ENCODE results near the gene IFNAR1.
"Not testable (repeated sequence)": the region's sequence is repeated elsewhere in the genome, so short reads cannot be mapped to it uniquely, and the experiment has no call there.

IFNAR1 gene

DNA sequence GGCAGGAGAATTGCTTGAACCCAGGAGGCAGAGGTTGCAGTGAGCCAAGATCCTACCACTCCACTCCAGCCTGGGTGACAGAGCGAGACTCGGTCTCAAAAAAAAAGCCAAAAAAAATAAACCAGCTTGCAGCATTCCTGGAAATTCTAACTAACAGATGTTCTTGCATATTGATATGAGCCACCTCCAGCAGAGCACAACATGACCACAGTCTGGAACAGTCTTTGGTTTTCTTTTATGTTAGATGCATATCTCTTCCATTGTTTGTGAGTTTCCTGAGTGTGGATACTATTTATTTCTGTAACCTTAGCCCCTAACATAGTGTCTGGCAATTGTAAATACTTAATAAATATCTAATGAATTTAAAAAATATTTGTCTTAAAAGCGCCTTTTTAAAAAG is 23.9 kb downstream of the IFNAR1 start:
- DNase-seq (ENCODE audit: low spot score) = no peak

DNA sequence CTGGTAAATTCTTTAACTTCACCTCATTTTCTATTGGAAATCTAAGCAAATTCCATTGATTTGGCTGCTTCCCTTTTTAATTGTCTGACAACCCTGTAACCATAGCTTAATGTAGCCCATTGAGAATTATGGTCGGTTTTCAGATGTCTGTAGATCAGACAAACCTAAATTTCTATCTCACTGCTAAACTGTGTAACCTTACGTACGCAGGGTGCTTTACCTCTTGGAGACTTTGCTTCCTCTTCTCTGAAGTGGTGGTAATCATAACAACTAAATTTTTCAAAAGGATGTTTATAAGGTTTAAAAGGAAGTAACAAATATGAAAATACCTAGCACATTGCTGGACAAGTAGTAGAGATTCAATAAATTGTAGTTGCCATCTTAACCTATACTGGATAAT is 25.9 kb downstream of the IFNAR1 start:
- DNase-seq (ENCODE audit: low spot score) = no peak

DNA sequence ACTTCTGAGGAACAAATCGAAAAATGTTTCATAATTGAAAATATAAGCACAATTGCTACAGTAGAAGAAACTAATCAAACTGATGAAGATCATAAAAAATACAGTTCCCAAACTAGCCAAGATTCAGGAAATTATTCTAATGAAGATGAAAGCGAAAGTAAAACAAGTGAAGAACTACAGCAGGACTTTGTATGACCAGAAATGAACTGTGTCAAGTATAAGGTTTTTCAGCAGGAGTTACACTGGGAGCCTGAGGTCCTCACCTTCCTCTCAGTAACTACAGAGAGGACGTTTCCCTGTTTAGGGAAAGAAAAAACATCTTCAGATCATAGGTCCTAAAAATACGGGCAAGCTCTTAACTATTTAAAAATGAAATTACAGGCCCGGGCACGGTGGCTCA is 30.6 kb downstream of the IFNAR1 start:
- no peak for DNase-seq (ENCODE audit: low spot score)

DNA sequence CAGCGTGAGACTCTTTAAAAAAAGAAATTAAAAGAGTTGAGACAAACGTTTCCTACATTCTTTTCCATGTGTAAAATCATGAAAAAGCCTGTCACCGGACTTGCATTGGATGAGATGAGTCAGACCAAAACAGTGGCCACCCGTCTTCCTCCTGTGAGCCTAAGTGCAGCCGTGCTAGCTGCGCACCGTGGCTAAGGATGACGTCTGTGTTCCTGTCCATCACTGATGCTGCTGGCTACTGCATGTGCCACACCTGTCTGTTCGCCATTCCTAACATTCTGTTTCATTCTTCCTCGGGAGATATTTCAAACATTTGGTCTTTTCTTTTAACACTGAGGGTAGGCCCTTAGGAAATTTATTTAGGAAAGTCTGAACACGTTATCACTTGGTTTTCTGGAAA is 31.2 kb downstream of the IFNAR1 start:
- no peak for DNase-seq (ENCODE audit: low spot score)

DNA sequence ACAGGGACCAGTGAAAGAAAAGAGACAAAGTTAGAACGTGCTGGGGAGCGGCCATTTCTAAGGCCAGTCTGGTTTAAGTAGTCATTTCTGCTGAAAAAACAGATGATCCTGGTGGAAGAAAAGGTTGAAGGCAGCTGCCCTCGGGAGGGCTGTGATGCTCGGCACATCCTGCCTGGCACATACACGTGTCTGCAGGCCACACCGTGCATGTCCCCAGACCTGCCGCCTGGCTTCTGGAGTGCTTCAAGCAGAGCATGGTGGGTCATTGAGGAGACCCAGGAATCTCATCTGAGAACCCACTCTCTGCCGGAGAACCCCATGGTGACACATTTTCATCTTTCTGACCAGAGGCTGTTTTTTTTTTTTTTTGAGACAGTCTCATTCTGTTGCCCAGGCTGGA is 32.4 kb downstream of the IFNAR1 start:
- DNase-seq (ENCODE audit: low spot score) = no peak

DNA sequence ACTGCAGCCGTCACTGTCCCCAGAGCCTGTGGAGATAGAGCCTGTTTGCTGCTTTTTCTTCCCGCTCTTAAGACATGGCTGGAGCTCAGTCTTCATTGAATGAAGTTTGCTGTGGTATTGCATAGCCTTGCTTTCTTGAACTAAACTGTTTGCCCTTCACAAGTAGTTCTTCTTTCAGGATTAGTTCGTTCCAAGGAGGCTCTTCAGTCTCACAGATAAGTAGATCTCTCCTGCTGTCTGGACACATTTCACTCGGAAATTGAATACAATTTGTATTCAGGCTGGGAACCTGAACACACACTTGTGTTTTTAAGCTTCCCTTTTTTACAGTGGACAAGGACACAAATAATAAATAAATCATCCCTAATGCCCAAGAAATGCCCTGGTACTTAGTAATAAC is 34.7 kb downstream of the IFNAR1 start:
- DNase-seq (ENCODE audit: low spot score) = no peak

DNA sequence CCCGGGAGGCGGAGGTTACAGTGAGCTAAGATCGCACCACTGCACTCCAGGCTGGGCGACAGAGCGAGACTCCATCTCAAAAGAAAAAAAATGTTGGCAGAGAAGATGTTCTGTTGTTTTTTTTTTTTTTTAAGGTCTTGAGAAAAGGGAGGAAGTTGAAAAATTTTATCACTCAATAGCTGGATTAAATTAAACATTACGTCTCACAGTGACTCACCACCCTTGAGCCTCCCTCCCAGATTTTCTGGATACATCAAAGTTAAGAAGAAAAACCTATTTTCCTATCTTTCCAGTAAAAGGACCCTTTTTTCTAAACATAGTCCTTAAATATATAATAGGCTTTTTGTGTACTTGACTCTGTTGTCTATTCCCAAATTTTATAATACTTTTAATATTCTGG is 35.5 kb downstream of the IFNAR1 start:
- DNase-seq (ENCODE audit: low spot score) = no peak

DNA sequence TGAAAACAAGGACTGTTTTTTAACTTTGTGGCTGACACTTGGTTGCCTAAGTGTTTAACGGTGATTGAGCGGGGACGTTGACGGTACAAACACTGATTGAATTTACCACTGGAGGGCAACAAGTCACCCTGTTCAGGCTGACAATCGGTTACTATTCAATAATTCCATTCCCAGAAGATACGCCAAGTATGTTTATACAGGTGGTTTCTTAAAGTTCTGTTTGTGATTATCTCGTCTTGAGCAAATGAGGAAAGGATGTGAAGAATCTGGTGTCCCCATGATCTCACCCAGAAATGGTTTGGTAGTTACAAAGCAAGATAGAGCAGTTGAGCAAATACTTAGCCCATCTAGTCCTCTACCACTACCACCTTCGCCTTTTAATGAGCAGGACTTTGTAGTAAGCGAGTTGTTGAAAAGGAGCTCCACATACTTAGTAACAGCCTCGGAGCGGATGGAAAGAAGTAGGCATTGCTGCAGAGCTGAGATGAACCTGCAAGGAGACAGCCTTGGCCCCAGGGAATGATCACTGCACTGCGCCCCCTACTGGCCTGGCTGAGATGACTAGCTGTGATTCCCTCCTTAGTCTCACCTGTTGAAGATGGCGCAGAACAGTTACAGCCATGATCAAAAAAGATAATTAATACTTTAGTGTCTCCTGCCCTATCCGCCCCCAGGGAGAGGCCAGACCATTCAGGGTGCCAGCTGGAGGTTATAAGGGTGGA is 36.3 kb downstream of the IFNAR1 start:
- DNase-seq (ENCODE audit: low spot score) = peak; percentile 87

DNA sequence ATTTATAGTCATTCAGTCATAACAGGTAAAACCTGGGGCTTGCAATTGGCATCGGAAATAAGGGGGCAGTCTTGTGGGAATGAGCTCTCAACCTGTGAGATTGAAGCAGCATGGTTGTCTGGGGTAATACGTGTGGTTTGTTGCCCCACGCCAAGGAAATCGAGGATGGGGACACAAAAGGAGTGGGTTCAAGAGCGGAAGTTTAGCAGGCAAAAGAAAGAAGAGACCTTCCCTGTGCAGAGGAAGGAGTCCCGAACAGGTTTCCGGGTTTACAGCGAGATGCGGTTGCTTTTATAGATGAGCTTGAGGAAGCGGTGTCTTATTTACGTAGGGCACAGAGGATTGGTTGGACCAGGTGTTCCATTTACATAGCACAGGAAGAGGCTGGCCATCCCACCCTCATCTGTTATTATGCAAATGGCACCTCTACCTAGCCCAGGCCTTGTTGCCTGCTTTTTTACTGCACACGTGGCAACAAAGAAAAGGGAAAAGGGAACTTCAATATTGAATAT is 37.3 kb downstream of the IFNAR1 start:
- DNase-seq (ENCODE audit: low spot score) = no peak

DNA sequence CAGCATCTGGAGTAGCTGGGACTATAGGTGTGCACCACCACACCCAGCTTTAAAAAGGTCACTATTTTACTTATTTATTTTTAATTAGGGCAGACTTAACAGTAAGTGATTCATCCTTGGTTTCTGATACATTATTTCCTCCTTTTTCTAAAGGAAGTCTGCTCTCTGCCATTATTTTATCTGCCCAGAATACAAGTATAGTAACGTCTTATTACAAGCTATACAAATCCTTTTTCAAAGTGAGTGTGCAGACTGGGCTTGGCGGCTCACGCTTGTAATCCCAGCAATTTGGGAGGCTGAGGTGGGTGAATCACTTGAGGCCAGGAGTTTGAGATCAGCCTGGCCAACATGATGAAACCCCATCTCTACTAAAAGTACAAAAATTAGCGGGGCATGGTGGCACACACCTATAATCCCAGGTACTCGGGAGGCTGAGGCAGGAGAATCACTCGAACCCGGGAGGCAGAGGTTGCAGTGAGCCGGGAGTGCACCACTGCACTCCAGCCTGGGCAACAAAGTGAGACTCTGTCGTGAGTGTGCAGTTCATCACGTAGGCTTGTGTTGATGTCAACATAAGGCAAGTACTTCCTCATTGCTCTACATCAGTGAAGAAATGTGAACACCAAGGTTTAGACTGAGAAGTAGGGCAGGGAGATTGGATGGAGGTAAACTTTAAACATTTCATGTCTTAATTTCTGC is 39.3 kb downstream of the IFNAR1 start:
- DNase-seq (ENCODE audit: low spot score) = not testable (repeated sequence)

DNA sequence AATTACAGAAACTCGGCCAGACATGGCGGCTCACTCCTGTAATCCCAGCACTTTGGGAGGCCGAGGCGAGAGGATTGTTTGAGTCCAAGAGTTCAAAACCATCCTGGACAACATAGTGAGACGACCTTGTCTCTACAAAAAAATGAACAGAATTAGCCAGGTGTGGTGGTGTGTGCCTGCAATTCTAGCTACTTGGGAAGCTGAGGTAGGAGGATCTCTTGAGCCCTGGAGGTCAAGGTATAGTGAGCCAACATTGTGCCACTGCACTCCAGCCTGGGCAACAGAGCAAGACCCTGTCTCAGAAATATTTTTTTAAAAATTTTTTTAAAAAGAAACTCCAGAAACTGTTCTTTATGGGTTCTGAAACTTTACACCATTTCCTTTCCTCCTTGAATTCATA is 40.1 kb downstream of the IFNAR1 start:
- DNase-seq (ENCODE audit: low spot score) = no peak

DNA sequence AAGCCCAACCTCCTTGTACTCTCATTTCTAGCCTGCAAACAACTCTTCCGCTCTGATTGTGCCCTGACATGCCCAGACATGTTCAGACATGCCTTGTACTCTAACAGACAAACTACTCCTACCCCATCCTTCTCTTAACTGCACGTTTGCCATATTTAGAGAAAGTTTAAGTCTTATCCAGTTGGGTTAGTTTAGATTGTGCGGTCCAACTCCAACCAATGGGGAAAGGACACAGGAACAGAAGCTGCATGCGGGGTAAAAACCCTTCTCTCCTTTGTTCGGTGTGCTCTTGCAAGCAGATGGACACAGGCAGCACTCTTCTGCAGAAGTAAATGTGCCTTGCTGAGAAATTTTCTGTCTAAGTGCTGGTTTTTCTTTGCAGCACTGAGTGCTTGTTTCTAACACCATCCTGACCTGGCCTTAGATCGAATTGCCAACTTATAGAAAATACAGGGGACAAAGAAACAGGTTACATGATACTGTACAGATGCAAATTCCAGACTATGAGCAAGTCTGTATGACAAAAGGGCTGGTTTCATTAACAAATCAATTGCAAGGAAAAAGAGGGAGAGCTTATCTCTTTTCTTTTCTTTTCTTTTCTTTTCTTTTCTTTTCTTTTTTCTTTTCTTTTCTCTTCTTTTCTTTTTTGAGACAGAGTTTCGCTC is 42.7 kb downstream of the IFNAR1 start:
- no peak for DNase-seq (ENCODE audit: low spot score)

DNA sequence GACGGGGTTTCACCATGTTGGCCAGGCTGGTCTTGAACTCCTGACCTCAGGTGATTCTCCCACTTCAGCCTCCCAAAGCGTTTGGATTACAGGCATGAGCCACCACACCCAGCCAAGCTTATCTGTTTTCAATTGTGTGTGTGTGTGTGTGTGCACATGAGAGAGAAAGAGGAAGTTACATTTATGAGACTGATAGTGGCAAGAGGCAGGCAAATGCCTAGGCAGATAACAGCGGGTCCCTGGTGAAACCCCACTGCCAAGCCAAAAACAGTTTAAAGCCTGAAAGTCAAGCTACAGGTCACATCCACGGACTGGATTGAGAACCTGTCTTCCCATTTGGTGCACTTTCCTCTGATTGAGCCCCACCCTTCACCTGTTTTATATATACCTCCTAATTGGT is 43.4 kb downstream of the IFNAR1 start:
- no peak for DNase-seq (ENCODE audit: low spot score)

DNA sequence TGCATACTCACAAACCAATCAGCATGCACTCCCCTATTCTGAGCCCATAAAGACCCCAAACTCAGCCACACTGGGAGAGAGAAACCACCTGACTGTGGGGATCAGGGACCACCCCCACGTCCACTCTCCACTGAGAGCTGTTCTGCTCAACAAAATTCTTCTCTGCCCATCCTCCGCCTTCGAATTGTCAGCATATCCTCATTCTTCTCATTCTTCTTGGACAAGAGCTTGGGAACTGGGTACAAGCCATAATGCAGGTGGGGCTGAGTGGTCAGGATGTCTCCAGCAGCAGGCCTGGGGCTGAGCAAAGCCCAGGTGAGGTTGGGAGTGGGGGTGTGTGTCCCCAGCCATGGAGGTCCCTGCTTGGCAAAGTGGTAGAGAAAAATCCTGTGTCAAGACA is 43.8 kb downstream of the IFNAR1 start:
- DNase-seq (ENCODE audit: low spot score) = no peak

DNA sequence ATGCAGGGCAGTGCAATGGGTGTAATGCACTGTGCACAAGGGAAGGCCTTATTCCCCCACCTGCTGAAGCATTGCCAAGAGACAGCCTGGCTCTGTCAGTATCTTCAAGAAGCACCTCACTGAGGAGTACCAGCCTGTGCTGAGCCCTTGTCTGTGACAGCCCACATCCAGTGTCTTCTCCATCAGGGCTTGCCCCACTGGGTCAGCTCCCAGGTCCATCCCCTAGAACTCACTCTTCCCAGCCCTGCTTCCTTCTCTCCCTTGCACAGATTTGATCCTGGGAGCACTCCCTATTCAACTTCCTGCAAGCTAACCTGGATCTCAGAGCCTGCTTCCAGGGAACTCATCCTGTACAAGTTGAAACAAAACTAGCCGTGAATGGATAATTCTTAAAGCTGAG is 44.8 kb downstream of the IFNAR1 start:
- DNase-seq (ENCODE audit: low spot score) = no peak

DNA sequence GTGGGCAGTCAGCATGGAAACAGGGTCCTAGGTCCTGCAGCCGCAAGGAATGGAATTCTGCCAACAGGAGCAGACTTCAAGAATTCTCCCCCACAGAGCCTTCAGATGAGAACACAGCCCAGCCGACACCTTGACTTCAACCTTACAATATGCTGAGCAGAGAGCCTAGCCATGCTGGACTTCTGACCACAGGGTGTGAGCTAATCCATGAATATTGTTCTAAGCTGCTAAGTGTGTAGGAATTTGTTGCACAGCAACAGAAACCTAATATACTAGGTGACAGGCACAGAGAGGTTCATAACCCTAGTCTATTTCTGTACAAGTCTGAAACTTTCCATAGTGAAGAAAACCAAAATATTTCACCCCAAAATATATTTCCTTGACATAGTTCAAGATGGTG is 45.5 kb downstream of the IFNAR1 start:
- DNase-seq (ENCODE audit: low spot score) = no peak

DNA sequence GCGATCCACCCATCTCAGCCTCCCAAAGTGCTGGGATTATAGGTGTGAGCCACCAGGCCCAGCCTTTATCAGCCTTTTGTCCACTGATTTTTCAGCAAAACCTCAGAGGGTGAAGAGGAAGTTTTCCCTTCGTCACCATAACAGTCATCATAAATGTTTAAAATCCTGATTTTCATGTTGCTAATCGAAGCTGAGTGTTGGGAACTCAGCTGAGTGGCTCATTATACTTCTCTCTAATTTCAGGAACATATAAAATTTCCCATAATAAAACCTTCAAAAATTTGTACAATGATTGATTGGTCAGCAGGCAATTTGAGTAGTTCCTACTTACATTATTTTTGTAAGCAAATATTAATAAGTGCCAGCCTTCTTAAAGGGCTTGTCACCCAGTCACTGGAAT is 46.6 kb downstream of the IFNAR1 start:
- DNase-seq (ENCODE audit: low spot score) = no peak

DNA sequence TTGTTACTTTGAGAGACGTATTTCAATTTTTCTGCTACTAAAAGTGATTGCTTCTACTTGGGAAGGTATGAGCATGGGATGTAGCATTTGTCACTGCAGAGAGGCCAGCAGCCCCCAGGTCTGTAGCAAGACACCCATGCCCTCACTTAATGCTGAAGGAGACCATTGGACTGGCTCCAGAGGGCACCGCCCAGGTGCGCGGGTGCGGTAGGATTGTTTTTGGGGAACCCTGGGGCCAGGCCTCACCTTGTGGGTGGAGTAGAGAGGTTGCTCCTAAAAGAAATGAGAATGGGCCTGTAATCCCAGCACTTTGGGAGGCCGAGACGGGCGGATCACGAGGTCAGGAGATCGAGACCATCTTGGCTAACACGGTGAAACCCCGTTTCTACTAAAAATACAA is 47.8 kb downstream of the IFNAR1 start:
- no peak for DNase-seq (ENCODE audit: low spot score)

DNA sequence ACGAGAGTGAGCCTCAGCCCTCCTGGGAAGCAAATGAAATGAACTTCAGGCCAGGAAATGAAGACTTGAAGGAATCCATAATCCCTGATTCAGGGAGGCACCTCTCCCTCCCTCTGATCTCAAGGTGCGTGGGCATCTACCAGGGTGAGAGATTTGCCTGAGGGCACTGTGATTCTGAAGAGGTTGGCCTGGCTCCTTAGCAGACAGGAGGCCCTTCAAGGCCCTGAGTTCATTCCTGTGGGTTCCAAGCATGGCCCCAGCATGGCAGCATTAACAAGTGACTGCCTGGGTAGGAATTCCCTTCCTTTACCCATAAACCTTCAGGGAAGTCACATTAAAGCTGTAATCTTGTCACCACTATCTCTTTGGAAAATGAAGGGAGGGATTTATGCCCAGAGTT is 48.7 kb downstream of the IFNAR1 start:
- DNase-seq (ENCODE audit: low spot score) = no peak

DNA sequence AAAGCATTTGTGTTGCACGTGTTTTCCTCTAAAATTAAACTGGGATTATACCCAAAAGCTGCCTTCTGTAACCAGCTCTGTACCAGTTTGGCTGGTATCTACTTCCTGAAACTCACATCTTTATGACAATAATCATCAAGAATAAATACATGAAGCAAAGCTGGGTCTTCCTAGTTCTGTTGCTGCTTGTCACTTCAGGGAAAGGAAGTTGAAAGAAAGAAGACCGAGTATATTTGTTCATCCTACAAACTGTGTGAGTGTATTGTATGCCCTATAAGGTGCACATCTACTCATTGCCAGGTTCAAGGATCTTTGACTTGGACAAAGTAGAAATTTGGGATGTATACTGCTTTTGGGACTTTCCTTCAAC is 49.3 kb downstream of the IFNAR1 start:
- DNase-seq (ENCODE audit: low spot score) = no peak

DNA sequence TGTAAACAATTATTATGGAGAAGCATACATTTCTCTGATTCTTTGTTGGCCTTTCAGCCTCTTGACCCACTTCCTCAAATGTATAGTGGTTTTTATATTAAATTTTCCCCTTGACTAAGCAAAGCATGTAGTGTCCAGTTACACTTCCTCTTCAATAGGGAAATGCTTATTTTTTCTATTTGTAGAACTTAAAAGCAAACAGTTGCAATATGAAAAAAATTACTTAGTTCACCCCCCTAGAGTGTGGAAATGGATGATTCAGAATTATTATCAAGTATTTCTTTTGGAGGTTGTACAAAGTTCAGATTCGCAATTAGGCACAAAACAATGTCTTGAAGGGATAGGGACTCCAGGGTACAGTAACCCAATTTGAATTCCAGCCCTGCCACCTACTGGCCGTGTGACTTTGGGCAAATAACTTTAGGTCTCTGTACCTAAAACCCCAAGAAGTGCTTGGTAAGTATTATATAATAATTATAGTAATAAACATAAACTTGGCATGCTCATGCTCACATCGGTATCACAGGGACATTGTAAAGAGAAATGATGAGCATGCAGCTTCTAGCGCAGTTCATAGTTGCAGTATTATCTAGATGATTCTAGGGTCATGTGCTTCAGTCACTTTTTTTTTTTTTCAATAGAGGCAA is 49.8 kb downstream of the IFNAR1 start:
- peak; percentile 56 for DNase-seq (ENCODE audit: low spot score)

DNA sequence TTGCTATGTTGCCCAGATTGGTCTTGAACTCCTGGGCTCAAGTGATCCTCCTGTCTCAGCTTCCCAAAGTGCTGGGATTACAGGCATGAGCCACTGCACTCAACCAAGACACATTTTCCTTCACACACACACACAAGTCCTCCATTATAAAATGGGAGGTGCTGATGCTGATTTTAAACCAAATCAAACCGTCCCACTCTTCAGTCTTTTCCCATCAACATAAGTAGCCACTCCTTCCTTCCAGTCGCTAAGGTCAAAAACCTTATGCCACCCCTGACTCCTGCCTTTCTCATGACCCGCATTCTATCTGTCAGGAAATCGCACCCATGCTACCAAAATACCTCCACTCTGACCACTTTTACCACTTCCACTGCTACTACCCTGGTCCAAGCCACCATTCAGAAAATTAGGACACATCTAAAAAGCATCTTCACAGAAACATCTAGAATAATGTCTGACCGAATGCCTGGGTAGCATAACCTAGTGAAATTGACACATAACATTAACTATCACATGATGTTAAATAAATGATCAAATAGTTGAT is 50.4 kb downstream of the IFNAR1 start:
- no peak for DNase-seq (ENCODE audit: low spot score)

Data from D341Med (cell line).